ENCODE measurements around the gene RPL11. TPM values are rescaled to one million over a fixed set of nuclear protein-coding genes. Genes with fewer than 3 reads are reported as not detected.

The RPL11 gene
- total and polyA plus RNA-seq, 4 donors = 270 to 816 (median 501) TPM

GRCh38 chr1:23698466-23698865 lies 6.9 kb downstream of the RPL11 start:
- no peaks in the 10 kb centered on the region for H3K27me3 ChIP-seq (ENCODE audit: control insufficient read depth in 4 of 4, insufficient read depth in 4 of 4, low read length in 3 of 4)
- peaks cover 7 to 78% (median 65%) of the 10 kb centered on the region in 4 donors for H3K36me3 ChIP-seq (ENCODE audit: control insufficient read depth in 4 of 4, insufficient read depth in 3 of 4, low read depth in 1 of 4, low read length in 3 of 4)
- DNase-seq (ENCODE audit: low spot score) = no peak
- H3K9me3 ChIP-seq (ENCODE audit: control insufficient read depth in 4 of 4, low read length in 3 of 4) = no peaks in the 10 kb centered on the region
- peaks cover 2 to 17% (median 7%) of the 10 kb centered on the region in 4 donors for H3K4me1 ChIP-seq (ENCODE audit: control insufficient read depth in 4 of 4, insufficient read depth in 4 of 4, low read length in 3 of 4)
- TF ChIP-seq YY1 (IDR thresholded peaks at IDR 0.05) (no peak), ATF3 (IDR thresholded peaks at IDR 0.05) (no peak), NR2F2 (IDR thresholded peaks at IDR 0.05) (no peak), FOXA2 (IDR thresholded peaks at IDR 0.05) (no peak), CTCF (IDR thresholded peaks at IDR 0.05; ENCODE audit: low read depth, low read length, missing input control) (no peak), HNF4G (IDR thresholded peaks at IDR 0.05) (no peak), ZBTB33 (IDR thresholded peaks at IDR 0.05) (no peak), TAF1 (conservative IDR thresholded peaks at IDR 0.05) (no peak), GABPA (IDR thresholded peaks at IDR 0.05 in 1 of 2, conservative IDR thresholded peaks at IDR 0.05 in 1 of 2) (no peak)
- 89% methylated on average over 5 of the region's 5 CpGs for WGBS
- no peak overlapping the region for H3K27ac ChIP-seq (ENCODE audit: low read depth in 1 of 2, low read length in 2 of 2)
- H3K4me3 ChIP-seq (ENCODE audit: low read depth in 1 of 3, low read length in 3 of 3) = no peak overlapping the region
- H3K9ac ChIP-seq (ENCODE audit: low read depth in 1 of 2, low read length in 2 of 2) = no peak overlapping the region

- Histone ChIP-seq H3K36me3 (ENCODE audit: control insufficient read depth in 4 of 4, insufficient read depth in 3 of 4, low read depth in 1 of 4, low read length in 3 of 4) (peaks cover 7 to 68% (median 58%) of the 10 kb centered on the region in 4 donors), H3K27me3 (ENCODE audit: control insufficient read depth in 4 of 4, insufficient read depth in 4 of 4, low read length in 3 of 4) (no peaks in the 10 kb centered on the region), H3K4me3 (ENCODE audit: low read depth in 1 of 3, low read length in 3 of 3) (no peak overlapping the region), H3K9ac (ENCODE audit: low read depth in 1 of 2, low read length in 2 of 2) (no peak overlapping the region), H3K9me3 (ENCODE audit: control insufficient read depth in 4 of 4, low read length in 3 of 4) (no peaks in the 10 kb centered on the region), H3K4me1 (ENCODE audit: control insufficient read depth in 4 of 4, insufficient read depth in 4 of 4, low read length in 3 of 4) (peaks cover 5 to 16% (median 6%) of the 10 kb centered on the region in 4 donors), H3K27ac (ENCODE audit: low read depth in 1 of 2, low read length in 2 of 2) (no peak overlapping the region)
- DNase-seq (ENCODE audit: low spot score) = no peak
- 91% methylated on average over 7 of the region's 7 CpGs for WGBS
- TF ChIP-seq GABPA (IDR thresholded peaks at IDR 0.05 in 1 of 2, conservative IDR thresholded peaks at IDR 0.05 in 1 of 2) = no peak
- TF ChIP-seq EGR1 (IDR thresholded peaks at IDR 0.05; ENCODE audit: low read depth in 2 of 2) = no peak
- no peak for TF ChIP-seq ZBTB33 (IDR thresholded peaks at IDR 0.05)
- no peak for TF ChIP-seq TAF1 (conservative IDR thresholded peaks at IDR 0.05)
- no peak for TF ChIP-seq RAD21 (IDR thresholded peaks at IDR 0.05)
- no peak for TF ChIP-seq FOXA1 (IDR thresholded peaks at IDR 0.05)
- TF ChIP-seq MAX (IDR thresholded peaks at IDR 0.05) = no peak
- no peak for TF ChIP-seq NR2F2 (IDR thresholded peaks at IDR 0.05)
- no peak for TF ChIP-seq SP1 (IDR thresholded peaks at IDR 0.05)
- TF ChIP-seq ATF3 (IDR thresholded peaks at IDR 0.05) = no peak
- TF ChIP-seq HNF4A (conservative IDR thresholded peaks at IDR 0.05) = no peak
- no peak for TF ChIP-seq YY1 (IDR thresholded peaks at IDR 0.05)
- no peak for TF ChIP-seq CTCF (IDR thresholded peaks at IDR 0.05; ENCODE audit: low read depth, low read length, missing input control)
- TF ChIP-seq JUND (IDR thresholded peaks at IDR 0.05) = no peak
- TF ChIP-seq FOXA2 (IDR thresholded peaks at IDR 0.05) = no peak
- TF ChIP-seq RXRA (IDR thresholded peaks at IDR 0.05) = no peak
These were observed 7.9 kb downstream of the RPL11 start for GRCh38 chr1:23699280-23700179.
